SK-N-SH treated with all-trans-retinoic acid at 6 μM for 48 hours (cell line): Measurements from ENCODE around the gene NPLOC4.

ENCODE experiments used
- ATAC-seq: fragments of 200-7000 bp; cut with Tn5 transposase; 3 replicates; pipeline ENCODE4 v1.9.1; 2020; ENCODE audit warnings: mild to moderate bottlenecking, moderate library complexity
- ARNTL ChIP-seq: fragments of 450-650 bp; formaldehyde crosslinking; IDR thresholded peaks from 2 replicates; pipeline ENCODE4 v1.5.0; 2020; ENCODE audit warnings: low read depth, mild to moderate bottlenecking, moderate library complexity, borderline replicate concordance
- BACH2 ChIP-seq: fragments of 250-450 bp; sonication (Bioruptor Pico); IDR thresholded peaks from 2 replicates; pipeline ENCODE4 v1.9.0; 2021; ENCODE audit warnings: mild to moderate bottlenecking, borderline replicate concordance
- CREB5 ChIP-seq: fragments of 250-450 bp; sonication (Bioruptor Pico); IDR thresholded peaks from 2 replicates; pipeline ENCODE4 v1.5.1; 2020; ENCODE audit warnings: low read depth, mild to moderate bottlenecking, moderate library complexity
- CSDC2 ChIP-seq: fragments of 250-450 bp; sonication (Bioruptor Pico); IDR thresholded peaks from 2 replicates; pipeline ENCODE4 v1.5.0; 2020; ENCODE audit warnings: mild to moderate bottlenecking, moderate library complexity
- ESRRG ChIP-seq: fragments of 250-450 bp; sonication (Bioruptor Pico); IDR thresholded peaks from 2 replicates; pipeline ENCODE4 v1.6.1; 2021; ENCODE audit warnings: mild to moderate bottlenecking
- GLIS3 ChIP-seq: fragments of 250-450 bp; sonication (Bioruptor Pico); IDR thresholded peaks from 2 replicates; pipeline ENCODE4 v1.5.0; 2020; ENCODE audit warnings: mild to moderate bottlenecking, moderate library complexity
- ISL1 ChIP-seq: fragments of 250-450 bp; sonication (Bioruptor Pico); IDR thresholded peaks from 2 replicates; pipeline ENCODE4 v2.1.2; 2022; ENCODE audit warnings: mild to moderate bottlenecking, moderate library complexity
- OSR1 ChIP-seq: fragments of 250-450 bp; sonication (Bioruptor Pico); IDR thresholded peaks from 2 replicates; pipeline ENCODE4 v1.8.0; 2022; ENCODE audit warnings: moderate library complexity, mild to moderate bottlenecking, inconsistent platforms
- POU6F1 ChIP-seq: fragments of 250-450 bp; sonication (Bioruptor Pico); IDR thresholded peaks from 2 replicates; pipeline ENCODE4 v1.8.0; 2021; ENCODE audit warnings: low read depth, mild to moderate bottlenecking, moderate library complexity, borderline replicate concordance
- PPARA ChIP-seq: fragments of 250-450 bp; sonication (Bioruptor Pico); IDR thresholded peaks from 2 replicates; pipeline ENCODE4 v1.5.0; 2020; ENCODE audit warnings: mild to moderate bottlenecking, borderline replicate concordance
- SNAI2 ChIP-seq: fragments of 250-450 bp; sonication (Bioruptor Pico); IDR thresholded peaks from 2 replicates; pipeline ENCODE4 v1.5.0; 2020; ENCODE audit warnings: mild to moderate bottlenecking, moderate library complexity
- TCF4 ChIP-seq: fragments of 250-450 bp; sonication (Bioruptor Pico); IDR thresholded peaks from 2 replicates; pipeline ENCODE4 v1.8.0; 2021; ENCODE audit warnings: mild to moderate bottlenecking, moderate library complexity, borderline replicate concordance
- TOX ChIP-seq: fragments of 250-450 bp; sonication (Bioruptor Pico); IDR thresholded peaks from 2 replicates; pipeline ENCODE4 v1.8.0; 2021; ENCODE audit warnings: mild to moderate bottlenecking, moderate library complexity, borderline replicate concordance
- TSHZ2 ChIP-seq: fragments of 250-450 bp; sonication (Bioruptor Pico); IDR thresholded peaks from 2 replicates; pipeline ENCODE4 v1.5.0; 2020; ENCODE audit warnings: mild to moderate bottlenecking, moderate library complexity
- ZC3H10 ChIP-seq: fragments of 250-450 bp; sonication (Bioruptor Pico); IDR thresholded peaks from 2 replicates; pipeline ENCODE4 v1.5.1; 2021; ENCODE audit warnings: mild to moderate bottlenecking, moderate library complexity
- ZFP3 ChIP-seq: fragments of 250-450 bp; sonication (Bioruptor Pico); IDR thresholded peaks from 2 replicates; pipeline ENCODE4 v1.5.0; 2020; ENCODE audit warnings: mild to moderate bottlenecking, moderate library complexity
- ZFP30 ChIP-seq: fragments of 450-650 bp; formaldehyde crosslinking; IDR thresholded peaks from 2 replicates; pipeline ENCODE4 v1.5.0; 2022; ENCODE audit warnings: mild to moderate bottlenecking, moderate library complexity
- ZNF565 ChIP-seq: fragments of 450-650 bp; formaldehyde crosslinking; conservative IDR thresholded peaks from 2 replicates; pipeline ENCODE4 v1.5.0; 2020; ENCODE audit warnings: low read depth, mild to moderate bottlenecking, moderate library complexity
- ZNF70 ChIP-seq: fragments of 450-650 bp; formaldehyde crosslinking; IDR thresholded peaks from 2 replicates; pipeline ENCODE4 v1.5.0; 2020; ENCODE audit warnings: mild to moderate bottlenecking, moderate library complexity
- ZNF8 ChIP-seq: fragments of 450-650 bp; formaldehyde crosslinking; IDR thresholded peaks from 2 replicates; pipeline ENCODE4 v1.5.0; 2020; ENCODE audit warnings: mild to moderate bottlenecking, moderate library complexity
- TF ChIP-seq, protein P1 (sequence below): fragments of 250-450 bp; sonication (Bioruptor Pico); IDR thresholded peaks from 2 replicates; pipeline ENCODE4 v1.5.1; 2021; ENCODE audit warnings: mild to moderate bottlenecking, moderate library complexity

NPLOC4 gene

GRCh38 chr17:81535480-81536298 is 101.2 kb downstream of the NPLOC4 start:
- ATAC-seq = no peak

DNA sequence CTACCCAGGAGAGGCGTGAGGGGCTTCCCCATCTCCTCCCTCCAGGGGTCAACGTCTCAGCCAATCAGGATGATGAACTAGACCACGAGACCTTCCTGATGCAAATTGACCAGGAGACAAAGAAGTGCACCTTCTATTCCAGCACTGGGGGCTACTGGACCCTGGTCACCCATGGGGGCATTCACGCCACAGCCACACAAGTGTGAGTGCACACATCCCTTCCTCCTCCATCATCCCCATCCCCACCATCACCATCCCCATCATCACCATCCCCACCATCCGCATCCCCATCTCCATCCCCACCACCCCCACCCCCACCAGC is 101.9 kb downstream of the NPLOC4 start:
- TF ChIP-seq TOX (no peak), SNAI2 (CRISPR knock-in tag) (no peak), ZNF565 (CRISPR knock-in tag) (no peak), ISL1 (CRISPR knock-in tag) (no peak), ESRRG (CRISPR knock-in tag) (no peak), ZC3H10 (CRISPR knock-in tag) (no peak)
- ATAC-seq = no peak

More at GRCh38 chr17:81535480-81536298, 101.2 kb downstream of the NPLOC4 start:
- TF ChIP-seq ZFP30 = no peak
- TF ChIP-seq TCF4 (CRISPR knock-in tag) = no peak
- no peak for TF ChIP-seq BACH2 (CRISPR knock-in tag)
- no peak for TF ChIP-seq CREB5 (CRISPR knock-in tag)
- no peak for TF ChIP-seq GLIS3 (CRISPR knock-in tag)
- TF ChIP-seq TSHZ2 = no peak
- no peak for TF ChIP-seq ZNF8 (CRISPR knock-in tag)
- no peak for TF ChIP-seq TOX
- TF ChIP-seq ZNF565 (CRISPR knock-in tag) = no peak
- TF ChIP-seq ZFP3 = no peak
- TF ChIP-seq PPARA = no peak
- TF ChIP-seq, protein P1, sequence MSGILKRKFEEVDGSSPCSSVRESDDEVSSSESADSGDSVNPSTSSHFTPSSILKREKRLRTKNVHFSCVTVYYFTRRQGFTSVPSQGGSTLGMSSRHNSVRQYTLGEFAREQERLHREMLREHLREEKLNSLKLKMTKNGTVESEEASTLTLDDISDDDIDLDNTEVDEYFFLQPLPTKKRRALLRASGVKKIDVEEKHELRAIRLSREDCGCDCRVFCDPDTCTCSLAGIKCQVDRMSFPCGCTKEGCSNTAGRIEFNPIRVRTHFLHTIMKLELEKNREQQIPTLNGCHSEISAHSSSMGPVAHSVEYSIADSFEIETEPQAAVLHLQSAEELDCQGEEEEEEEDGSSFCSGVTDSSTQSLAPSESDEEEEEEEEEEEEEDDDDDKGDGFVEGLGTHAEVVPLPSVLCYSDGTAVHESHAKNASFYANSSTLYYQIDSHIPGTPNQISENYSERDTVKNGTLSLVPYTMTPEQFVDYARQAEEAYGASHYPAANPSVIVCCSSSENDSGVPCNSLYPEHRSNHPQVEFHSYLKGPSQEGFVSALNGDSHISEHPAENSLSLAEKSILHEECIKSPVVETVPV (CRISPR knock-in tag) = no peak
- no peak for TF ChIP-seq ZNF70

DNA sequence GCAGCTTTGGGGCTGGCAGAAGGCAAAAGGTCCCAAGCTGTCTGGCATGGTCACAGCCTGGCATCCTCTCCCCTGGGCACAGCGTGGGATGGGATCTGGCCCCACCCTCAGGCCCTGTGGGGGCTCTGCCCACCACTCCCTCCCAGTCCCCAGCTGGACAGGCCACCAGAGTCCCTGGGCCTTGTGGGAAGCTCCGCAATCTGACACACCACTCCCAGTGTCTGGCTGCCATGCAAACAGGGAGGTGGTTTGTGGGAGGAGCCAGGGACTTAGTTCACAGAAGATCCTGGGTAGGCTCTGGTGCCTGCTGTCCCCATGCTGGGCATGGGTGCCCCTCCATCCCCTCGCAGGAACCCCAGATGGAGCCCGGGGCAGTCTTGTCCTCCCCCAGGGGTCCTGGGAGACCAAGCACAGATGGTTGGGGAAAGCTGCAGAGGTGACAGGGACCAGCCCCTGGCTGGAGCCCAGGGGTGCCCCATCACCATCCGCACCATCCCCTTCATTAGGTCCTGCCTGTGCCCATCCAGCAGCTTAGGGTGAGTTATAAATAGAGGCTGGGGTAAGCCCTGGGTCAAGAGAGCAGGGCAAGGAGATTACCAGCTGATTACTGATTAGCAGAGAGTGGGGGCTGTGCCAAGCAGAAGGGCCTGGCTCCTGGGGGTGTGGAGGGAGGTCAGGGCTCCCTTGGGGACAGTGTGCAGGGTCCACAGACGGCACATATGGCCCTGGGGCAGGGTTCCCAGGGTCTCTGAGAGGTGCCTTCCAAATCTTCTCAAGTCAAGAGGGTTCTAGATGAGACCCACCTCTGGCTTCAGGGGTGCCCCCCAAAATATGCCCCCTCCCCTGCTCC is 102.5 kb downstream of the NPLOC4 start:
- peak; percentile 46 for ATAC-seq
- no peak for TF ChIP-seq TOX
- no peak for TF ChIP-seq POU6F1 (CRISPR knock-in tag)
- no peak for TF ChIP-seq CREB5 (CRISPR knock-in tag)
- no peak for TF ChIP-seq PPARA
- no peak for TF ChIP-seq ARNTL (CRISPR knock-in tag)
- TF ChIP-seq OSR1 (CRISPR knock-in tag) = no peak
- no peak for TF ChIP-seq ZNF70
- TF ChIP-seq BACH2 (CRISPR knock-in tag) = no peak
- no peak for TF ChIP-seq TCF4 (CRISPR knock-in tag)
- TF ChIP-seq, protein P1 (CRISPR knock-in tag) = no peak
- TF ChIP-seq ZC3H10 (CRISPR knock-in tag) = no peak
- no peak for TF ChIP-seq CSDC2 (CRISPR knock-in tag)
- no peak for TF ChIP-seq GLIS3 (CRISPR knock-in tag)
- TF ChIP-seq ZFP30 = no peak
- no peak for TF ChIP-seq ZNF565 (CRISPR knock-in tag)
- TF ChIP-seq ESRRG (CRISPR knock-in tag) = no peak
- no peak for TF ChIP-seq ZNF8 (CRISPR knock-in tag)
